RKO (cell line): Measurements from ENCODE around the gene NHLRC4.

Experiments
- DNase-seq: peaks from one replicate; pipeline ENCODE4 v3.0.0-alpha.2; 2016; ENCODE audit warnings: low spot score

Gene NHLRC4

GRCh38 chr16:565419-566330 lies 1.1 kb upstream of the NHLRC4 start:
- no peak for DNase-seq

DNA sequence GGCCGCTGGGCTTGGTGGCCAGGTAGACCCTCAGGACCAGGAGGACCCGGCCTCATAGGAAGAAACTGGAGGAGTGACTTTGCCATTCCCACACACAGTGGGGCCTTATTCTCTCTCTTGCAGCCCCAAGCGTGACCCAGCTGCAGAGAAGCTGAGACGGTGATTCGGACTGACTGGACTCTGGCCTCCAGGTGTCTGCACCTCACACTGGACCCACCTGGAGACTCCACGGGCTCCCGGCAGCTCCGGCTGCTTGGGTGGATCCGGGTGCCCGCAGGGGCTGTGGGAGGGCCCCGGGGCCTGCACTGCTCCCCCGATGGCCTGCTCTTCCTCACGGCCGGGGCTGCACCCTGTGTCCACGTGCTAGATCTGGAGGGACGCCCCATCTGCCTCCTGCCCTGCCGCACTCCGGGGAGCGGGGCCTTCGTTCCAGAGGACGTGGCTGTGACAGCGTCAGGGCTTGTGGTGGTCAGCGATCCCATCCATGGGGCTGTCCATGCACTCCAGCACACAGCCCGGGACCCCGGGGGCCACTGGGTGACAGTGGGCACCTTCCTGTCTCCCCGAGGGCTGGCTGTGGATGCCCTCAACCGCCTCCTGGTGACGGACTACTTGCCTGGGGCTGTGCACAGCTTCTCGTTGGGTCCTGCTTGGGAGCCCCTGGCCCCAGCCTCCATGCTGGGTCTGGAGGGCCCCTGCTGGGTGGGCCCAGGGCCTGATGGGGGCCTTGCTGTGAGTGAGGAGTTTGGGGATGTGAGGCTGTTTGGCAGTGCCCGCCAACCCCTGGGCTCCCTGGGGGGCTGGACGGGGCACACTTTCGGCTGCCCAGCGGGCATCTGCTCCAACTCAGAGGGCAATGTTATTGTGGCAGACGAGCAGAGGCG lies 810 bp downstream of the NHLRC4 start:
- no peak for DNase-seq

DNA sequence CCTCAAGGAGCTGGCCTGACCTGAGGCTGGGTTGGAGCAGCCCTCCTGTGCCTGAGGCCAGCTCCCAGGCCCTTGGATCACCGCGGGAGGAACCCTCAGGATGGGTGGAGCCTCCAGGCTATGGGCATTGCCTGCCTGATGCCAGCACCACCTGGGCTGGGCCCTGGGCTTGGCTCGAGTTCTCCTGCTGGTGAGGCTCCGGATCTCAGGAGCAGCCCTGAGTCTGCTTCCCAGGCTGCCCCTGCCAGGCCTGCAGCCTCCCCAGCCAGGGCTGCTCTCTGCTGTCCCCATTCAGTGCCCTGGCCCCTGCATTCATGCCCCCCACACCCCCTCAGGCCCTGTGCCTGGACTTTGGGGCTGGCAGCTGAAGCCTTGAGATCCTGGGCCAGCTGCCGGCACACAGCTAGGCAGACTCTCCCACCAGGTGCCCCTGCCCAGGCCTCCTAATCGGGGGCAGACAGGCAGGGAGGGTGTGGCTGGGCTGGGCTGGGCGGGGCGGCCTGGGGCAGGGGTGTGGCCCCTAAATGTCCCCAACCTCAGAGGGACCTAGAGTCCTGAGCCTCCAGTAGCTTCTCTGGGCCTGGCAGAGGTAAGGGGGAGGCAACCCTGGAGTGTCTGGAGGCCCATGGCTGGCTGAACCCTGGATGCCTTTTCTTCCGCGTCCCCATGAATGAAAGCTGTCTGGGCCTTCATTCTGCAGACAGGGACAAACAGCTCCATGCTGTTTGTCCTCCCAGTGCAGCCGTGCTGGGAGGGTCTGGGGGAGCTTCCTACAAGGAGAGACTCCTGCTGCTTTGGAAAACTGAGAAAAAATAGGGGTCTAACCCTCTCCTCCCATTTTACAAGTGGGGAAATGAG lies 1.8 kb downstream of the NHLRC4 start:
- no peak for DNase-seq

DNA sequence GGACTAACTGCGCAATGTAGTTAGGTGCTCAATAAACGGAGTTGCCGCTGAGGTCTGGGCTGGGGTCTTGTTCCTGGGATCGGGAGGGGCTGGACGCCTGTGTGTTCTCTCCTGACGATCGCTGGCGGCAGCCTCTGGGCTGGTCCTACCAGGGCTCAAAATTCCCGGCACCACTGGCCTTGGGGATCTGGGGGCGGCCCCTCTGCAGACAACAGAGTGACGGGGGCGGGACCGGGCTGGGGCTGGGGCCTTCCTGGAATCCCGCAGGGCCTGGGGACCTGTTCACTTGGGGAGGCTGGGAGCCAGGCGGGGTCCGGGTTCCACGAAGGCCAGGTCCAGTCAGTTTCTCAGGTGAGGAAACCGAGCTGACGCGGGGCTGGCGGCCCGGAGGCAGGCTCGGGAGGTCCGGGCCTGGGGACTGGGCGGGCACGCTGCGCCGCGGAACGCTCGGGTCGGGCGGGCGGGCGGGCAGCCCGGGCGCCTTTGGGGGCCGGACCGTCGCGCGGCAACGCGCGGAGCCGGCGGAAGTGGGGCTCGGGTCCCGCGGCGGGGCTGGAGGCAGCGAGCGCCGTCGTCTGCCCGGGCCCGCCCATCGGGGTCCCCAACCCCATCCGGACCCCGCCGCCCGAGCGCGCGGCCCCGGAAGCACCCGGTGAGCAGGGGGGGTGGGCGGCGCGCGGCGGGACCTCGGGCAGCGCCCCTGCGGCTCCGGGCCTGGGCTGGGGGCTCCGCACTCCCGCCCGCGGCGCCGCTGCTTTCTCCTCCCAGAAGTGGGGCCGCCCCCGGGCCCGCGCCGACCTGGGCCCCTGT lies 2.8 kb downstream of the NHLRC4 start, which contains the start of gene PIGQ:
Gene PIGQ (plus strand): TSS at position 524 of the 810 bp plus-strand sequence. CDS start 4,107 bp downstream, outside the sequence.
- DNase-seq = peak; percentile 61

DNA sequence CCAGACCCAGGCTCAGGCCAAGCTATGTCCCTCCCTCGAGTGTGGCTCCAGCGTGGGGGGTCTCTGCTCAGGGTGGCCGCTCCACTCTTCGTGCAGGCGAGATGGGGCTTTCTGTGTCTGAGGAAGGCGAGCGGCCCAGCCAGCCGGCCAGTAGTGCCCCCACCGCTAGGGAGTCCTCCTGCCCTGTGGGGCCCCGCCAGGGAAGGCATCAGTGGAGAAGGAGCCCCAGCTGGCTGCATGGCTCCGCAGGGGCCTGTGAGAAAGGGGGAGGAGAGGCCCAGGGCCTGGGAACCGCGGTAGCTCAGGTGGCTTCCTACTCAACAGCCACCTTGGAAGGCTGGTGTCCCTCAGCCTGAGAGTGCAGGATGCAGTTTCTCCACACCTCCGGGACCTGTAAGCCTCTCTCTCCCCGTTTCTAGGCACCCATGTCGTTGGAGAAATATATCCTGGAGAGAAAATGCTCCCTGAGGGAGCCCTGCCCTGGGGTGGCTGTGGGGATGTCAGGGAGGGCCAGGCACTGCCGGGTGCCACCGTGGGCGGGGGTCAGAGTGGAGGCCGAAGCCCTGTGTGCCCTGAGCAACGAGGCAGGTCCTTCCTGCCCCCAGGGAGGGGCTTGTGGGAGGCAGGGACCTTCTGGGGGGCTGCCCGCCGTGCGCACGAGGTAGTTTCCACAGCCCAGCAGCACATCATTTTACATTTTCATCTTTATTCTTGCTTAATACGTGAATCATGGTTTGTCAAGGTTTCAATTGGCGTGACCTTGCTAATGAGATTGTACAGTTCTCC lies 6.3 kb downstream of the NHLRC4 start:
- DNase-seq = no peak

DNA sequence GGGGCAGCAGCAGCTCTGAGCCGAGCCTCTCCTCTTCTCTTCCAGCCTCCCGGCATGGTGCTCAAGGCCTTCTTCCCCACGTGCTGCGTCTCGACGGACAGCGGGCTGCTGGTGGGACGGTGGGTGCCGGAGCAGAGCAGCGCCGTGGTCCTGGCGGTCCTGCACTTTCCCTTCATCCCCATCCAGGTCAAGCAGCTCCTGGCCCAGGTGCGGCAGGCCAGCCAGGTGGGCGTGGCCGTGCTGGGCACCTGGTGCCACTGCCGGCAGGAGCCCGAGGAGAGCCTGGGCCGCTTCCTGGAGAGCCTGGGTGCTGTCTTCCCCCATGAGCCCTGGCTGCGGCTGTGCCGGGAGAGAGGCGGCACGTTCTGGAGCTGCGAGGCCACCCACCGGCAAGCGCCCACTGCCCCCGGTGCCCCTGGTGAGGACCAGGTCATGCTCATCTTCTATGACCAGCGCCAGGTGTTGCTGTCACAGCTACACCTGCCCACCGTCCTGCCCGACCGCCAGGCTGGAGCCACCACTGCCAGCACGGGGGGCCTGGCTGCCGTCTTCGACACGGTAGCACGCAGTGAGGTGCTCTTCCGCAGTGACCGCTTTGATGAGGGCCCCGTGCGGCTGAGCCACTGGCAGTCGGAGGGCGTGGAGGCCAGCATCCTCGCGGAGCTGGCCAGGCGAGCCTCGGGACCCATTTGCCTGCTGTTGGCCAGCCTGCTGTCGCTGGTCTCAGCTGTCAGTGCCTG lies 7.4 kb downstream of the NHLRC4 start:
- DNase-seq = no peak

DNA sequence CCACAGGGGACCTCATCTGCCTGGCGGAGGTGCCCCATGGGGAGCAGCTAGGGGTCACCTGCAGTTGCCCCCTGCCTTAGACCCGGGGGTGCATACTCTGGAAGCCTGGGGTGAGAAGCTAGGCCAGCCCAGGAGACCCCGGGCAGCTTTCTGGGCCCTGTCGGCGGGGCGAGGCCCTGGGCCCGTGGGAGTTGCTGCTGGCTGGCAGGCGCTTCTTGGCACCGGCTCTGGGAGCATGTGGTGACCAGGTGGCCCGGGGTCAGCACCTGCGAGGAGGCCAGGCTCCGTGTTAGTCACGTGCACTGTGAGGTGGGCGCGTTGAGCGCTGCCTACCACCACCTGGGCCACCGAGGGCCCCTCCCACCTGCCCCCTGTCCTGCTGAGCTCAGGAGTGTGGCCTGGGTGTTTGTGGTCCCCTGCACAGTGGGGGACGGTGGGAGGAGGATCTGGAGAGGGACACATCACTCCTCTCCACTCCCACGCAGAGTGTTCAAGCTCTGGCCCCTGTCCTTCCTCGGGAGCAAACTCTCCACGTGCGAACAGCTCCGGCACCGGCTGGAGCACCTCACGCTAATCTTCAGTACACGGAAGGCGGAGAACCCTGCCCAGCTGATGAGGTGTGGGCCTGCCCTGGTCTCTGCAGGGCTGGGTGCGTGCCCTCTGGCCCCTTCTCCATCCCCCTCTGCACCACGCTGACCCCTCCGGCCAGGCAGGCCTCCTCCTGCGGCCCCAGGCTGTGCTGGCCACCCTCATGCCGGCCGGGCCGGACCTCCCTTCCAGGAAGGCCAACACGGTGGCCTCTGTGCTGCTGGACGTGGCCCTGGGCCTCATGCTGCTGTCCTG lies 8.8 kb downstream of the NHLRC4 start:
- no peak for DNase-seq

- DNase-seq = no peak
These were observed 9.5 kb downstream of the NHLRC4 start for GRCh38 chr16:576197-576822.

DNA sequence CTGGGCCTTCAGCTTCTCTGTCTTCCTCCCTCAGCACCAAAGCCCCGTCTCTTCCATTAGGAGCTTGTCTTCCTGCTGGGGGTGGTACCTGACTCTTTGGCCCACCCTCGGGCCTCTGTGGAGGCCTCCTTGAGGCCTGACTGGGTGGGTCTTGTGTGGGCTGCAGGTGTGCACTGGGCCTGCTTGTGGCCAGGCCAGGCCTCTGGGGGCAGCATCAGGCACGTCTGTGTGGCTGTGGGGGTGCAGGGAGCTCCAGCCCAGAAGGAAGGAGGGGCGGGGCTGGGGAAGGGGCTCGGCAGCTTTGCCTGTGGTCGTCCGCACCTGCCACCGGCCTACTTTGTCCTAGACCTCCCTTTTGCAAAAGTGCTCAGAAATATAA lies 10.0 kb downstream of the NHLRC4 start:
- DNase-seq = no peak

GRCh38 chr16:577796-578195 lies 11.0 kb downstream of the NHLRC4 start:
- no peak for DNase-seq

- DNase-seq = no peak
These were observed 11.5 kb downstream of the NHLRC4 start for GRCh38 chr16:578232-578869.

- DNase-seq = no peak
These were observed 12.1 kb downstream of the NHLRC4 start for GRCh38 chr16:578870-579405.

GRCh38 chr16:580141-580945 lies 13.5 kb downstream of the NHLRC4 start:
- DNase-seq = no peak

- no peak for DNase-seq
These were observed 14.2 kb downstream of the NHLRC4 start for GRCh38 chr16:580946-581498.

- DNase-seq = no peak
These were observed 15.4 kb downstream of the NHLRC4 start for GRCh38 chr16:582218-582613.
